SK-N-SH (cell line): ENCODE measurements around the gene KLHL22. TPM values are rescaled to one million over a fixed set of nuclear protein-coding genes. Genes with fewer than 3 reads are reported as not detected.

ENCODE experiments used
- CTCF ChIA-PET: fragments of 300-600, 350-600 bp; formaldehyde crosslinking; extraction: SDS; loops from one replicate; lab custom pipeline; 2021; lab: Yijun Ruan, JAX
- POLR2A ChIA-PET: fragments of 350-600 bp; sonication (Branson Sonifier 250); formaldehyde crosslinking; extraction: SDS; loops from one replicate; lab custom pipeline; 2020; ENCODE audit warnings: antibody characterized with exemption, inconsistent platforms; lab: Yijun Ruan, JAX
- DNase-seq: peaks from one replicate; pipeline ENCODE4 v3.0.0; 2012
- H2AFZ ChIP-seq: fragments of 200-600 bp; sonication (generic); 2 replicates; pipeline ENCODE4 v1.8.1; 2016; ENCODE audit warnings: antibody characterized with exemption, mild to moderate bottlenecking, low read depth
- H3F3A ChIP-seq: fragments of 200-600 bp; sonication (generic); replicated peaks from 2 replicates; pipeline ENCODE3; 2016; ENCODE audit warnings: antibody characterized with exemption, mild to moderate bottlenecking; ENCODE audit not compliant: insufficient read depth
- H3K27ac ChIP-seq, 2 experiments: fragments of 200-500 bp in 1 of 2; fragments of 200-600 bp in 1 of 2; sonication (Bioruptor generic) in 1 of 2; sonication (generic), shearing (Covaris generic) in 1 of 2; 2 replicates each; pipeline versions ENCODE4 v1.5.1 to v1.6.1; 2014 to 2016; ENCODE audit warnings: low read depth in 2 of 2, inconsistent platforms in 1 of 2, low read length in 1 of 2, mild to moderate bottlenecking in 1 of 2, mixed read lengths in 1 of 2
- H3K27me3 ChIP-seq: fragments of 200-600 bp; sonication (generic), shearing (Covaris generic); 2 replicates; pipeline ENCODE4 v1.6.1; 2016; ENCODE audit warnings: mixed run types; ENCODE audit not compliant: insufficient read depth
- H3K36me3 ChIP-seq, 2 experiments: fragments of 200-500 bp in 1 of 2; fragments of 200-600 bp in 1 of 2; sonication (Bioruptor generic) in 1 of 2; sonication (generic) in 1 of 2; replicated peaks in 1 of 2; 2 replicates each; pipeline versions ENCODE3 to v1.5.1; 2014 to 2016; ENCODE audit warnings: low read length in 1 of 2, mild to moderate bottlenecking in 1 of 2; ENCODE audit not compliant: insufficient read depth in 2 of 2, control insufficient read depth in 1 of 2
- H3K4me1 ChIP-seq, 2 experiments: fragments of 200-500 bp in 1 of 2; fragments of 200-600 bp in 1 of 2; sonication (Bioruptor generic) in 1 of 2; sonication (generic), shearing (Covaris generic) in 1 of 2; 2 replicates each; pipeline versions ENCODE4 v1.5.1 to v1.6.1; 2014 to 2016; ENCODE audit warnings: low read depth in 1 of 2, low read length in 1 of 2, mixed run types in 1 of 2; ENCODE audit not compliant: insufficient read depth in 2 of 2, control insufficient read depth in 1 of 2
- H3K4me2 ChIP-seq: fragments of 200-600 bp; sonication (generic), shearing (Covaris generic); 2 replicates; pipeline ENCODE4 v1.6.1; 2017; ENCODE audit warnings: mixed run types
- H3K4me3 ChIP-seq, 2 experiments: fragments of 200-500 bp in 1 of 2; fragments of 200-600 bp in 1 of 2; sonication (Bioruptor generic) in 1 of 2; sonication (generic), shearing (Covaris generic) in 1 of 2; 2 replicates each; pipeline versions ENCODE4 v1.5.1 to v1.8.1; 2014 to 2016; ENCODE audit warnings: low read depth in 2 of 2, inconsistent platforms in 1 of 2, low read length in 1 of 2, mild to moderate bottlenecking in 1 of 2, mixed read lengths in 1 of 2, moderate library complexity in 1 of 2
- H3K79me2 ChIP-seq: fragments of 200-600 bp; sonication (generic); 2 replicates; pipeline ENCODE4 v1.8.1; 2017; ENCODE audit warnings: mild to moderate bottlenecking; ENCODE audit not compliant: insufficient read depth
- H3K9ac ChIP-seq: fragments of 200-600 bp; sonication (generic); 2 replicates; pipeline ENCODE4 v1.6.1; 2017; ENCODE audit warnings: mixed run types
- H3K9me2 ChIP-seq: fragments of 200-600 bp; sonication (generic); 2 replicates; pipeline ENCODE4 v1.6.1; 2017; ENCODE audit warnings: mixed run types
- H3K9me3 ChIP-seq: fragments of 200-600 bp; sonication (generic); 2 replicates; pipeline ENCODE4 v1.6.1; 2017; ENCODE audit warnings: mixed run types, mild to moderate bottlenecking, moderate library complexity
- H4K20me1 ChIP-seq: fragments of 200-600 bp; sonication (generic); 2 replicates; pipeline ENCODE4 v1.6.1; 2017; ENCODE audit warnings: mild to moderate bottlenecking, mixed run types; ENCODE audit not compliant: insufficient read depth
- ELF1 ChIP-seq: IDR thresholded peaks from 2 replicates; pipeline ENCODE4 v1.4.0; 2012
- FOSL2 ChIP-seq: IDR thresholded peaks from 2 replicates; pipeline ENCODE4 v1.4.0; 2012; ENCODE audit warnings: low read depth, mild to moderate bottlenecking, moderate library complexity, borderline replicate concordance
- FOXM1 ChIP-seq: IDR thresholded peaks from 2 replicates; pipeline ENCODE4 v1.4.0; 2012; ENCODE audit warnings: low read depth, mild to moderate bottlenecking
- GABPA ChIP-seq: IDR thresholded peaks from 2 replicates; pipeline ENCODE4 v1.4.0; 2012; ENCODE audit warnings: low read depth, mild to moderate bottlenecking
- GATA2 ChIP-seq: sonication (generic); formaldehyde crosslinking; IDR thresholded peaks from 2 replicates; pipeline ENCODE4 v1.5.0; 2020; ENCODE audit warnings: mild to moderate bottlenecking, missing genetic modification reagents
- RAD21 ChIP-seq: IDR thresholded peaks from 2 replicates; pipeline ENCODE4 v1.6.1; 2012; ENCODE audit warnings: mild to moderate bottlenecking, low read length
- RCOR1 ChIP-seq: fragments of 150-350 bp; IDR thresholded peaks from 2 replicates; pipeline ENCODE4 v1.6.1; 2017; ENCODE audit warnings: antibody characterized with exemption, low read length
- TCF12 ChIP-seq: IDR thresholded peaks from 2 replicates; pipeline ENCODE4 v1.4.0; 2012
- TEAD4 ChIP-seq: IDR thresholded peaks from 2 replicates; pipeline ENCODE4 v1.4.0; 2012; ENCODE audit warnings: mild to moderate bottlenecking, borderline replicate concordance; ENCODE audit not compliant: insufficient read depth
- WGBS: methylation state at CpG from one replicate; pipeline ENCODE4 v1.1.6; 2017; ENCODE audit warnings: low lambda C conversion rate; 5-methylcytosine and 5-hydroxymethylcytosine counted together
- polyA plus RNA-seq, 3 experiments: library from polyadenylated mRNA; depleted of rRNA; stranded (reverse); fragments of >200 nt; gene quantifications; 2 replicates each; pipeline ENCODE4 v1.2.3, GENCODE V29; 2012
- TF ChIP-seq, protein P1 (sequence below): IDR thresholded peaks from 2 replicates; pipeline ENCODE4 v1.4.0; 2012; ENCODE audit warnings: low read depth, borderline replicate concordance
- TF ChIP-seq, protein P2 (sequence below): IDR thresholded peaks from 2 replicates; pipeline ENCODE4 v1.6.1; 2012; ENCODE audit warnings: mild to moderate bottlenecking, low read depth, low read length, moderate library complexity
- TF ChIP-seq, protein P3 (sequence below): IDR thresholded peaks from 2 replicates; pipeline ENCODE4; 2012
- TF ChIP-seq, protein P4 (sequence below): fragments of 150-350 bp; IDR thresholded peaks from 2 replicates; pipeline ENCODE4 v1.6.1; 2017; ENCODE audit warnings: antibody characterized with exemption, low read length, low read depth, borderline replicate concordance
- TF ChIP-seq, protein P5 (sequence below): IDR thresholded peaks from 2 replicates; pipeline ENCODE4 v1.4.0; 2012; ENCODE audit warnings: low read depth, borderline replicate concordance

KLHL22 gene
- polyA plus RNA-seq, 1 of the 3 experiments (the other 2 are of a cell fraction), result 26.5 TPM

DNA sequence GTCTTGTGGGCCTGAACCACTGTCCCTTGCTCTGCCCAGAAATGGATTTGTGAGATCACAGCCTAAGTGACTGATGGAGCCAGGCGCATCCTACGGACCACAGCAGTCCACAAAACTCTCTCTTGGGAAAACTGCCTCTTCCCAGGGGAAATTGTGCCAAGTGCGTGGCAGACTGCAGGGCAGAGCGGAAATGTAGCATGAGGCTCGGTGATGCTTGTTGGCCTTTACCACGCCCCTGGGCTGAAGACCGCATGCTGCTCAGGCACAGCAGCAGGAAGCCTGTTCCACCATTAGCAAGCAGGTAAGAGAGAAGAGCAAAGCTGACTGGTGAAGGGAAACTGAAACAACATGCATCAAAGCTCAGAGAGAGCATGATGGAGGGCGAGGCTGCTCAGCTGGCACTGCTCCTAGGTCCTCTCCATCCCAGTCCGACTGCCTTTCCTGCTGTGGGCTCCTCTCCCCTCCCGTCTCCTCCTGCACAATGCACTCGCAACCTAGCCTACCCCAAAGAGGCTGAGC is 31.4 kb downstream of the KLHL22 start:
- Histone ChIP-seq H3K4me2 (no peak overlapping the region), H3K9ac (no peak overlapping the region), H3K27ac (no peak overlapping the region), H3K79me2 (no peaks in the 10 kb centered on the region), H3K4me3 (no peak overlapping the region), H3K9me3 (no peaks in the 10 kb centered on the region), H3F3A (no peaks in the 10 kb centered on the region), H3K36me3 (peaks cover 9 to 29% of the 10 kb centered on the region in 2 experiments), H3K27me3 (no peaks in the 10 kb centered on the region), H3K4me1 (peaks cover 0 to 2% of the 10 kb centered on the region in 2 experiments; a peak in 1 of 4 replicates), H4K20me1 (no peaks in the 10 kb centered on the region), H3K9me2 (no peaks in the 10 kb centered on the region), H2AFZ (no peak overlapping the region)
- no peak for TF ChIP-seq GABPA
- TF ChIP-seq FOSL2, result no peak
- no peak for TF ChIP-seq GATA2
- TF ChIP-seq, protein P1, sequence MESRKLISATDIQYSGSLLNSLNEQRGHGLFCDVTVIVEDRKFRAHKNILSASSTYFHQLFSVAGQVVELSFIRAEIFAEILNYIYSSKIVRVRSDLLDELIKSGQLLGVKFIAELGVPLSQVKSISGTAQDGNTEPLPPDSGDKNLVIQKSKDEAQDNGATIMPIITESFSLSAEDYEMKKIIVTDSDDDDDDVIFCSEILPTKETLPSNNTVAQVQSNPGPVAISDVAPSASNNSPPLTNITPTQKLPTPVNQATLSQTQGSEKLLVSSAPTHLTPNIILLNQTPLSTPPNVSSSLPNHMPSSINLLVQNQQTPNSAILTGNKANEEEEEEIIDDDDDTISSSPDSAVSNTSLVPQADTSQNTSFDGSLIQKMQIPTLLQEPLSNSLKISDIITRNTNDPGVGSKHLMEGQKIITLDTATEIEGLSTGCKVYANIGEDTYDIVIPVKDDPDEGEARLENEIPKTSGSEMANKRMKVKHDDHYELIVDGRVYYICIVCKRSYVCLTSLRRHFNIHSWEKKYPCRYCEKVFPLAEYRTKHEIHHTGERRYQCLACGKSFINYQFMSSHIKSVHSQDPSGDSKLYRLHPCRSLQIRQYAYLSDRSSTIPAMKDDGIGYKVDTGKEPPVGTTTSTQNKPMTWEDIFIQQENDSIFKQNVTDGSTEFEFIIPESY, result no peak
- no peak for TF ChIP-seq RCOR1
- no peak for TF ChIP-seq RAD21
- no peak for TF ChIP-seq ELF1
- TF ChIP-seq TEAD4, result no peak
- TF ChIP-seq, protein P2, sequence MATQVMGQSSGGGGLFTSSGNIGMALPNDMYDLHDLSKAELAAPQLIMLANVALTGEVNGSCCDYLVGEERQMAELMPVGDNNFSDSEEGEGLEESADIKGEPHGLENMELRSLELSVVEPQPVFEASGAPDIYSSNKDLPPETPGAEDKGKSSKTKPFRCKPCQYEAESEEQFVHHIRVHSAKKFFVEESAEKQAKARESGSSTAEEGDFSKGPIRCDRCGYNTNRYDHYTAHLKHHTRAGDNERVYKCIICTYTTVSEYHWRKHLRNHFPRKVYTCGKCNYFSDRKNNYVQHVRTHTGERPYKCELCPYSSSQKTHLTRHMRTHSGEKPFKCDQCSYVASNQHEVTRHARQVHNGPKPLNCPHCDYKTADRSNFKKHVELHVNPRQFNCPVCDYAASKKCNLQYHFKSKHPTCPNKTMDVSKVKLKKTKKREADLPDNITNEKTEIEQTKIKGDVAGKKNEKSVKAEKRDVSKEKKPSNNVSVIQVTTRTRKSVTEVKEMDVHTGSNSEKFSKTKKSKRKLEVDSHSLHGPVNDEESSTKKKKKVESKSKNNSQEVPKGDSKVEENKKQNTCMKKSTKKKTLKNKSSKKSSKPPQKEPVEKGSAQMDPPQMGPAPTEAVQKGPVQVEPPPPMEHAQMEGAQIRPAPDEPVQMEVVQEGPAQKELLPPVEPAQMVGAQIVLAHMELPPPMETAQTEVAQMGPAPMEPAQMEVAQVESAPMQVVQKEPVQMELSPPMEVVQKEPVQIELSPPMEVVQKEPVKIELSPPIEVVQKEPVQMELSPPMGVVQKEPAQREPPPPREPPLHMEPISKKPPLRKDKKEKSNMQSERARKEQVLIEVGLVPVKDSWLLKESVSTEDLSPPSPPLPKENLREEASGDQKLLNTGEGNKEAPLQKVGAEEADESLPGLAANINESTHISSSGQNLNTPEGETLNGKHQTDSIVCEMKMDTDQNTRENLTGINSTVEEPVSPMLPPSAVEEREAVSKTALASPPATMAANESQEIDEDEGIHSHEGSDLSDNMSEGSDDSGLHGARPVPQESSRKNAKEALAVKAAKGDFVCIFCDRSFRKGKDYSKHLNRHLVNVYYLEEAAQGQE, result no peak
- TF ChIP-seq, protein P3, sequence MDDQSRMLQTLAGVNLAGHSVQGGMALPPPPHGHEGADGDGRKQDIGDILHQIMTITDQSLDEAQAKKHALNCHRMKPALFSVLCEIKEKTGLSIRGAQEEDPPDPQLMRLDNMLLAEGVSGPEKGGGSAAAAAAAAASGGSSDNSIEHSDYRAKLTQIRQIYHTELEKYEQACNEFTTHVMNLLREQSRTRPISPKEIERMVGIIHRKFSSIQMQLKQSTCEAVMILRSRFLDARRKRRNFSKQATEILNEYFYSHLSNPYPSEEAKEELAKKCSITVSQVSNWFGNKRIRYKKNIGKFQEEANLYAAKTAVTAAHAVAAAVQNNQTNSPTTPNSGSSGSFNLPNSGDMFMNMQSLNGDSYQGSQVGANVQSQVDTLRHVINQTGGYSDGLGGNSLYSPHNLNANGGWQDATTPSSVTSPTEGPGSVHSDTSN, result no peak
- no peak for TF ChIP-seq TCF12
- no peak for TF ChIP-seq FOXM1
- TF ChIP-seq, protein P4, sequence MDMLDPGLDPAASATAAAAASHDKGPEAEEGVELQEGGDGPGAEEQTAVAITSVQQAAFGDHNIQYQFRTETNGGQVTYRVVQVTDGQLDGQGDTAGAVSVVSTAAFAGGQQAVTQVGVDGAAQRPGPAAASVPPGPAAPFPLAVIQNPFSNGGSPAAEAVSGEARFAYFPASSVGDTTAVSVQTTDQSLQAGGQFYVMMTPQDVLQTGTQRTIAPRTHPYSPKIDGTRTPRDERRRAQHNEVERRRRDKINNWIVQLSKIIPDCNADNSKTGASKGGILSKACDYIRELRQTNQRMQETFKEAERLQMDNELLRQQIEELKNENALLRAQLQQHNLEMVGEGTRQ, result no peak
- TF ChIP-seq, protein P5, sequence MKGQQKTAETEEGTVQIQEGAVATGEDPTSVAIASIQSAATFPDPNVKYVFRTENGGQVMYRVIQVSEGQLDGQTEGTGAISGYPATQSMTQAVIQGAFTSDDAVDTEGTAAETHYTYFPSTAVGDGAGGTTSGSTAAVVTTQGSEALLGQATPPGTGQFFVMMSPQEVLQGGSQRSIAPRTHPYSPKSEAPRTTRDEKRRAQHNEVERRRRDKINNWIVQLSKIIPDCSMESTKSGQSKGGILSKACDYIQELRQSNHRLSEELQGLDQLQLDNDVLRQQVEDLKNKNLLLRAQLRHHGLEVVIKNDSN, result no peak
- POLR2A ChIA-PET, result no interaction called here
- 97% methylated on average over 9 of the region's 11 CpGs for WGBS
- CTCF ChIA-PET, result interaction anchor here (1.3 to 1.6 kb wide), 2 partner anchors 8 to 46 kb away, joined by 7 to 8 read pairs; no protein-coding TSS in a partner anchor
- no peak for DNase-seq
